Measurements from ENCODE around the gene ARMH4. TPM values are rescaled to one million over a fixed set of nuclear protein-coding genes. Genes with fewer than 3 reads are reported as not detected.

ARMH4 gene, protein sequence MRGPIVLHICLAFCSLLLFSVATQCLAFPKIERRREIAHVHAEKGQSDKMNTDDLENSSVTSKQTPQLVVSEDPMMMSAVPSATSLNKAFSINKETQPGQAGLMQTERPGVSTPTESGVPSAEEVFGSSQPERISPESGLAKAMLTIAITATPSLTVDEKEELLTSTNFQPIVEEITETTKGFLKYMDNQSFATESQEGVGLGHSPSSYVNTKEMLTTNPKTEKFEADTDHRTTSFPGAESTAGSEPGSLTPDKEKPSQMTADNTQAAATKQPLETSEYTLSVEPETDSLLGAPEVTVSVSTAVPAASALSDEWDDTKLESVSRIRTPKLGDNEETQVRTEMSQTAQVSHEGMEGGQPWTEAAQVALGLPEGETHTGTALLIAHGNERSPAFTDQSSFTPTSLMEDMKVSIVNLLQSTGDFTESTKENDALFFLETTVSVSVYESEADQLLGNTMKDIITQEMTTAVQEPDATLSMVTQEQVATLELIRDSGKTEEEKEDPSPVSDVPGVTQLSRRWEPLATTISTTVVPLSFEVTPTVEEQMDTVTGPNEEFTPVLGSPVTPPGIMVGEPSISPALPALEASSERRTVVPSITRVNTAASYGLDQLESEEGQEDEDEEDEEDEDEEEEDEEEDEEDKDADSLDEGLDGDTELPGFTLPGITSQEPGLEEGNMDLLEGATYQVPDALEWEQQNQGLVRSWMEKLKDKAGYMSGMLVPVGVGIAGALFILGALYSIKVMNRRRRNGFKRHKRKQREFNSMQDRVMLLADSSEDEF
- total RNA-seq: 1 to 10 TPM; 5.0 to 8.0 (median 5.8) TPM

DNA sequence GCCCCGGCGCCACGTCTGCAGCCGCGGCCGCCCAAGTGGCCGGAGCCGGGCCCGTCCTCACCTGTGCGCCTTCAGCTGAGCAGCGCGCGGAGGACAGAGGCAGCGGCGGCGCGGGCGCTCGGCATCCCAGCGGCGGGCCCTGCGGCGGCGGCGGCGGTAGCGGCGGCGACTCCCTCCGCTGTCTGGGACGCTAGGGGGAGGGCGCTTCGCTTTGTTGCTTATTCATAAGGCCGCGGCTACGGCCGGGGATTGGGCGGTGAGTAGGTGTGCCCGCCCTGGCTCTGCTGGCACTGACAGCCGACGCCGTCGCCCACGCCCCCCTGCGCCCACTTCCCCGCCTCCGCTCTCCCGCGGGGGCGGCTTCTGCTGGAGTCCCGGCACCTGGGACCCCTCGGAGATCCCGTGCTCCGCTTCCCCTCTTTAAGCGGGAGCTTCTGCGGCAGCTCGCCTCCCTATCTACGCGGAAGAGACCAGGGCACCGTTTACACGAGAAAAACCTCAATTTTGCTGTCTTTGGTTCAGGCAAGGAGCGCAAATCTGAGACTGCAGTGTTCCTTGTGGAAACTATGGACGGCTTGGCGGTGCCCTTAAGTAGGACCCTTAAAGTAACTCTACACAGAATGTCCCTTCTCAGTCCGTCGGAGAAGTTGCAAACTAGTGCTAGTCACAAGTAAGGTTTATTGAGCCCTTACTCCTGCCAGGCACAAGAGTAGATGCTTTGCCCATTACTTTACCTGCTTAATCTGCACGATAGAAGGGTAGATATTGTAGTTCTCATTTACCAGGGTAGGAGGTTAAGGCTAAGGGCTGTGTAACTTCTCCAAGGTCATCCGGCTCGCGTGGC, at the start of gene ARMH4:
Gene ARMH4 (minus strand): TSS at position 200 of the 844 bp plus-strand sequence. CDS start 12,855 bp downstream, outside the sequence.
- TF ChIP-seq POLR2A (IDR thresholded peaks at IDR 0.05; ENCODE audit: low read depth) (no peak), POLR2AphosphoS5 (IDR thresholded peaks at IDR 0.05) (peak; percentile 80 to 82), EP300 (IDR thresholded peaks at IDR 0.05) (no peak)
- TF ChIP-seq, protein P1, sequence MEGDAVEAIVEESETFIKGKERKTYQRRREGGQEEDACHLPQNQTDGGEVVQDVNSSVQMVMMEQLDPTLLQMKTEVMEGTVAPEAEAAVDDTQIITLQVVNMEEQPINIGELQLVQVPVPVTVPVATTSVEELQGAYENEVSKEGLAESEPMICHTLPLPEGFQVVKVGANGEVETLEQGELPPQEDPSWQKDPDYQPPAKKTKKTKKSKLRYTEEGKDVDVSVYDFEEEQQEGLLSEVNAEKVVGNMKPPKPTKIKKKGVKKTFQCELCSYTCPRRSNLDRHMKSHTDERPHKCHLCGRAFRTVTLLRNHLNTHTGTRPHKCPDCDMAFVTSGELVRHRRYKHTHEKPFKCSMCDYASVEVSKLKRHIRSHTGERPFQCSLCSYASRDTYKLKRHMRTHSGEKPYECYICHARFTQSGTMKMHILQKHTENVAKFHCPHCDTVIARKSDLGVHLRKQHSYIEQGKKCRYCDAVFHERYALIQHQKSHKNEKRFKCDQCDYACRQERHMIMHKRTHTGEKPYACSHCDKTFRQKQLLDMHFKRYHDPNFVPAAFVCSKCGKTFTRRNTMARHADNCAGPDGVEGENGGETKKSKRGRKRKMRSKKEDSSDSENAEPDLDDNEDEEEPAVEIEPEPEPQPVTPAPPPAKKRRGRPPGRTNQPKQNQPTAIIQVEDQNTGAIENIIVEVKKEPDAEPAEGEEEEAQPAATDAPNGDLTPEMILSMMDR (IDR thresholded peaks at IDR 0.05): peak in 2 of 3 experiments; percentile 12 to 27
- Histone ChIP-seq H3K4me1 (peaks cover 10 to 23% (median 16%) of the 10 kb centered on the region in 4 donors), H3K27ac (replicated peaks in 1 of 4) (peak within 1 kb of the TSS; percentile 72 to 80 (median 74)), H3K36me3 (no peaks in the 10 kb centered on the region), H3K4me3 (peak within 1 kb of the TSS; percentile 70 to 87 (median 81)), H3K9me3 (no peaks in the 10 kb centered on the region), H3K27me3 (no peaks in the 10 kb centered on the region)
- WGBS: 2% methylated on average over 57 of the region's 70 CpGs
- intact Hi-C loops (cut with DNase I): loop anchor here (5.0 kb wide), 2 partner anchors 45 to 130 kb away; no protein-coding TSS in a partner anchor
- peak; percentile 94 for DNase-seq (ENCODE audit: extremely low spot score)

- TF ChIP-seq POLR2A (IDR thresholded peaks at IDR 0.05; ENCODE audit: low read depth) (no peak), EP300 (IDR thresholded peaks at IDR 0.05) (no peak), POLR2AphosphoS5 (IDR thresholded peaks at IDR 0.05) (no peak)
- TF ChIP-seq, protein P1 (IDR thresholded peaks at IDR 0.05): no peak
- Histone ChIP-seq H3K4me1 (peaks cover 12 to 30% (median 26%) of the 10 kb centered on the region in 4 donors), H3K36me3 (peaks cover 0 to 26% (median 24%) of the 10 kb centered on the region in 4 donors), H3K9me3 (no peaks in the 10 kb centered on the region), H3K4me3 (peak overlapping the region; percentile 74 to 97 (median 78)), H3K27ac (replicated peaks in 1 of 4) (peak overlapping the region; percentile 92 to 94 (median 93)), H3K27me3 (no peaks in the 10 kb centered on the region)
- intact Hi-C loops (cut with DNase I): loop anchor here (5.0 kb wide), 1 partner anchor 36 kb away; no protein-coding TSS in a partner anchor
- 0% methylated on average over 2 of the region's 2 CpGs for WGBS
- DNase-seq (ENCODE audit: extremely low spot score): no peak
These were observed 48.8 kb upstream of the ARMH4 start for GRCh38 chr14:58200846-58201245.

DNA sequence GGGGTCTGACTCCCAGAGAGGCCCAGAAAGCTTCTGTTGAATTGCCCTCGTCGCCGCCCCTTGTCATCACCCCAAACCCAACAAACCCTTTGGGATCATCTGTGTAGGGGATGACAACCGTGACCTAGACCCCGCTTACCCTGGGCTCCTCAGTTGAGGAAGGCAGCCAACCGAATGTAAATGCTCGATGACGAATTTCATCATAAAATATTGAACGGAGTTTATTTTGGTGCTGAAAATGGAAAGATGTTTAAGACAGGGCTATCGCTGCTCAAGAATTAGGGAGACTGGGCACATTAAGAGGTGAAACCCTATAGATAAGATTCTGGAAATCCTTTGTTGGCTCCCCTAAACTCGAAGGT, 48.4 kb upstream of the ARMH4 start:
- Histone ChIP-seq H3K9me3 (no peaks in the 10 kb centered on the region), H3K4me1 (peaks cover 12 to 30% (median 26%) of the 10 kb centered on the region in 4 donors), H3K27ac (replicated peaks in 1 of 4) (peak overlapping the region; percentile 92 to 94 (median 93)), H3K4me3 (peak overlapping the region; percentile 74 to 97 (median 78)), H3K36me3 (peaks cover 0 to 25% (median 21%) of the 10 kb centered on the region in 4 donors), H3K27me3 (no peaks in the 10 kb centered on the region)
- intact Hi-C loops (cut with DNase I): loop anchor here (5.0 kb wide), 1 partner anchor 37 kb away; no protein-coding TSS in a partner anchor
- DNase-seq (ENCODE audit: extremely low spot score): no peak
- TF ChIP-seq POLR2AphosphoS5 (IDR thresholded peaks at IDR 0.05) (no peak), POLR2A (IDR thresholded peaks at IDR 0.05; ENCODE audit: low read depth) (no peak), EP300 (IDR thresholded peaks at IDR 0.05) (no peak)
- TF ChIP-seq, protein P1 (IDR thresholded peaks at IDR 0.05): no peak
- WGBS: 0% methylated on average over 11 of the region's 11 CpGs

Data from esophagus muscularis mucosa (tissue), 4 donors.